Aorta (tissue), 5 donors: ENCODE data around the gene EDN2. TPM values are rescaled to one million over a fixed set of nuclear protein-coding genes. Genes with fewer than 3 reads are reported as not detected.

ENCODE experiments used
- ATAC-seq: fragments of 200-7000 bp; cut with Tn5 transposase; one replicate; pipeline ENCODE4 v1.9.1; 2022; ENCODE audit warnings: moderate library complexity; ENCODE audit not compliant: low FRiP score
- DNase-seq, 2 donors: peaks; one replicate each; pipeline ENCODE4 v3.0.0-alpha.2; 2020
- H3K27ac ChIP-seq, 2 donors: one replicate each; pipeline ENCODE4 v1.5.1; 2013; ENCODE audit warnings: low read length in 2 of 2, mild to moderate bottlenecking in 2 of 2, moderate library complexity in 2 of 2, control low read depth in 1 of 2, inconsistent platforms in 1 of 2, low read depth in 1 of 2
- H3K27me3 ChIP-seq, 2 donors: one replicate each; pipeline ENCODE4 v1.6.1; 2013; ENCODE audit warnings: control low read depth in 1 of 2, low read length in 1 of 2, mild to moderate bottlenecking in 1 of 2, moderate library complexity in 1 of 2; ENCODE audit not compliant: insufficient read depth in 2 of 2, control insufficient read depth in 1 of 2
- H3K36me3 ChIP-seq, 2 donors: one replicate each; pipeline ENCODE4 v1.6.1; 2013; ENCODE audit warnings: control low read depth in 1 of 2, low read length in 1 of 2, mild to moderate bottlenecking in 1 of 2; ENCODE audit not compliant: insufficient read depth in 2 of 2, control insufficient read depth in 1 of 2
- H3K4me1 ChIP-seq, 2 donors: one replicate each; pipeline ENCODE4 v1.6.1; 2013; ENCODE audit warnings: low read length in 2 of 2, control low read depth in 1 of 2, mild to moderate bottlenecking in 1 of 2, moderate library complexity in 1 of 2; ENCODE audit not compliant: insufficient read depth in 2 of 2, control insufficient read depth in 1 of 2
- H3K4me3 ChIP-seq, 2 donors: one replicate each; pipeline ENCODE4 v1.5.1; 2013; ENCODE audit warnings: low read length in 2 of 2, control low read depth in 1 of 2, mild to moderate bottlenecking in 1 of 2
- H3K9me3 ChIP-seq: one replicate; pipeline ENCODE4 v1.6.1; 2013; ENCODE audit warnings: mild to moderate bottlenecking, low read length; ENCODE audit not compliant: control insufficient read depth
- WGBS, 2 donors: extraction: QIAGEN DNeasy Blood & Tissue Kit; methylation state at CpG; one replicate each; pipeline ENCODE4 v1.1.7; 2013; 5-methylcytosine and 5-hydroxymethylcytosine counted together
- intact Hi-C, 2 donors: fragments of 100-400 bp; cut with DNase I; formaldehyde crosslinking; loops; one replicate each; pipeline versions ENCODE4 v1.14.2 to v1.15.0; 2022
- polyA plus RNA-seq, 2 donors: library from polyadenylated mRNA; stranded (reverse); fragments of 200-250 nt; gene quantifications; one replicate each; pipeline ENCODE4 v1.2.3, GENCODE V29; 2013
- total RNA-seq, 2 donors: library from RNA; stranded (reverse); fragmentation: NEBNext Ultra II Directional; extraction: Animal tissue kit (Norgen Biotek cat#: 25700); gene quantifications; one replicate each; pipeline ENCODE4 v1.2.1, GENCODE V29; 2021
- donor health status: healthy with polysubstance abuse.
- donor health status: Bipolar disorder and iron deficiency.
- donor health status: DM: no; HTN: no; CAD: no.
- donor health status: DM: no; HTN: no; CAD: no.
- donor health status: DM: yes; HTN: yes; CAD: no.

EDN2 gene
- total and polyA plus RNA-seq, 4 donors: 0.36 to 2.3 (median 1.5) TPM; not detected in 1

DNA sequence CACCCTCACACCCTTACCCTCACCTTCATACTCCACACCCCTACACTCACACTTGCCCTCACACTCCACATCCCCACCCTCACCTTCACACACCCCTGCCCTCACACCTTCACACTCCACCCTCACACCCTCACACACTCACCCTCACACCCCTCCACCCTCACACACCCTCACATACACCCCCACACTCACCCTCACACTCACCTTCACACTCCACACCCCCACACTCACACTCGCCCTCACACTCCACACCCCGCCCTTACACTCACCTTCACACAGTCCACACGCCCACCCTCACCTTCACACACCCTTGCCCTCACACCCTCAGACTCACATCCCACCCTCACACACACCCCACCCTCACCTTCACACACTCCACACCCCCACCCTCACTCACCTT is 43.6 kb upstream of the EDN2 start:
- DNase-seq: peak; percentile 18 to 53
- no peaks in the 10 kb centered on the region for H3K4me1 ChIP-seq
- no peak overlapping the region for H3K4me3 ChIP-seq
- H3K36me3 ChIP-seq: no peaks in the 10 kb centered on the region
- H3K27me3 ChIP-seq: no peaks in the 10 kb centered on the region
- intact Hi-C loops: no loop called here
- no peak for ATAC-seq
- no peak overlapping the region for H3K27ac ChIP-seq
- WGBS, 2 donors: 66 to 95% methylated on average over 3 of the region's 3 CpGs
- H3K9me3 ChIP-seq: no peaks in the 10 kb centered on the region

GRCh38 chr1:41526956-41527561 is 42.6 kb upstream of the EDN2 start:
- Histone ChIP-seq H3K4me1 (no peaks in the 10 kb centered on the region), H3K4me3 (no peak overlapping the region), H3K27ac (no peak overlapping the region), H3K27me3 (no peaks in the 10 kb centered on the region), H3K36me3 (no peaks in the 10 kb centered on the region), H3K9me3 (no peaks in the 10 kb centered on the region)
- intact Hi-C loops: no loop called here
- DNase-seq (peak; percentile 22 to 25), ATAC-seq (no peak)
- 94 to 95% methylated on average over 4 of the region's 4 CpGs for WGBS, 2 donors

GRCh38 chr1:41525891-41526587 is 41.6 kb upstream of the EDN2 start:
- no peaks in the 10 kb centered on the region for H3K4me1 ChIP-seq
- H3K36me3 ChIP-seq: no peaks in the 10 kb centered on the region
- ATAC-seq (no peak), DNase-seq (peak; percentile 17 to 70)
- WGBS, 2 donors: 90 to 92% methylated on average over 12 to 18 of the region's 18 CpGs
- H3K27me3 ChIP-seq: no peaks in the 10 kb centered on the region
- no peaks in the 10 kb centered on the region for H3K9me3 ChIP-seq
- H3K4me3 ChIP-seq: no peak overlapping the region
- intact Hi-C loops: no loop called here
- no peak overlapping the region for H3K27ac ChIP-seq

DNA sequence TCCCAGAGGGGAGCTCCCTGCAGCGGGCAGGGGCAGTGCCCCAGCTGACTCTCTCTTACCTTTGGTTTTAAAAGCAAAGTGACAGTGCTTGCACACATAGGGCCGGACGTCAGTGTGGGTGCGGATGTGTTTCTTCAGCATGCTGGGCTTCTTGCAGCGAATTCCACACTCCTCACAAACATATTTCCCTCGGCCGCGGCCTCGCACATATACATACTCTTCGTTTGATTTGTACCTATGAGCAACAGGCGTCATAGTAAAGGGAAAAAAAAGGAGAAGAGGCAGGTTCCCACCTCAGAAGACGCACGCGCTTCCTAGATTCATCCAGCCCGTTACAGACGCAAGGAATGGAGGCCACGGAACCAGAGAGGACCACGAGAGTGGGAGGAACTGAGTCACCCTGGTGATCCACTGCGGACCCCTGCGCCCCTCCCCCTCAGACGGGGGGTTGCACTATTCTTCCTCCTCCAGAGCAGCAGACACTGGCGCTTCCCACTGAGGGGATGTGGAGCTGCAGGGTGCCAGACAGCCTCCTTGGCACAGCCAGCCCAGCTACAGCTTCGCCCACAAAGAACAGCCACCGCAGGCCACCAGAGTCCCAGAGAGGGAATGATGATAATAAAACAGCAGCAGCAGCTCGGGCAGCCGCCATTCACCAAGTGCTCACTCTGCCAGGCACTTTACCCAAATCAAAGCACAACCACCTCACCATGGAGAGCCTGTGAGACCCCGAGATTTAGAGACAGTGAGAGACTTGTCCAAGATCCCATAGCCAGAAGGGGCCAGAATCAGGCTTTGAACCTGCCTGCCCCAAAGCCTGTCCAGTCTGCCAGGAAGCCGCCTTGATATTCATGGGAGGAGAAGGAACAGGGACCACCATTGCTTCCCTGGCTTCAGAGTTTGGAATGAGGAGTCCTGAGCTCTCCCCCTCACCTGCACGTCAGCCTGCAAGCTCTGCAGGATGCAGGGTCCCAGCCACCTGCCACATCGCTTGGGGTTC is 40.5 kb upstream of the EDN2 start:
- DNase-seq (no peak), ATAC-seq (no peak)
- Histone ChIP-seq H3K4me1 (no peaks in the 10 kb centered on the region), H3K4me3 (no peak overlapping the region), H3K27ac (no peak overlapping the region), H3K36me3 (no peaks in the 10 kb centered on the region), H3K27me3 (no peaks in the 10 kb centered on the region), H3K9me3 (no peaks in the 10 kb centered on the region)
- intact Hi-C loops: no loop called here
- WGBS, 2 donors: 94% methylated on average over 30 of the region's 30 CpGs

- no peak overlapping the region for H3K27ac ChIP-seq
- ATAC-seq (no peak), DNase-seq (no peak)
- H3K9me3 ChIP-seq: no peaks in the 10 kb centered on the region
- intact Hi-C loops: no loop called here
- H3K4me3 ChIP-seq: no peak overlapping the region
- no peaks in the 10 kb centered on the region for H3K4me1 ChIP-seq
- H3K36me3 ChIP-seq: no peaks in the 10 kb centered on the region
- H3K27me3 ChIP-seq: no peaks in the 10 kb centered on the region
- 85 to 92% methylated on average over 9 of the region's 9 CpGs for WGBS, 2 donors
These were observed 39.6 kb upstream of the EDN2 start for GRCh38 chr1:41523949-41524675.

DNA sequence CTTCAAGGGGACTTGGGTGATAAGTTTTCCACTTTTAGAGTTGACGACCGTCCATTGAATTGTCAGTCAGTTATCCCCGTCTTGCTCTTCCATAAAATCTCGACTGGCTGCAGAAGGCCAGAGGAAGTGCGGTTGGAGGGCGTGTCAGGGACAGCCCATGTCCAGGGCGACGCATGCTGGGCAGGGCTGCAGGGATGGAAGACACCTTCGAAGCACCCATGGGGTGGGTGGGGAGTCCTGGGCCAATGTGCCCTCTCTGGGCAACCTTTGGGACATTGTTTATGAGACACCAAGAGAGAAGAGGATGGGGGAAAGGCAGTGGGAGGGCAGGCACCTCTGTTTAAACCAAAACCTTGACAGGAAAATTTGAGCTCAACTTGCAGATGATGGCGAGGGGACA is 38.6 kb upstream of the EDN2 start:
- no peak for DNase-seq
- no peak overlapping the region for H3K4me3 ChIP-seq
- H3K36me3 ChIP-seq: no peaks in the 10 kb centered on the region
- no peaks in the 10 kb centered on the region for H3K27me3 ChIP-seq
- intact Hi-C loops: no loop called here
- 87 to 88% methylated on average over 10 of the region's 10 CpGs for WGBS, 2 donors
- H3K27ac ChIP-seq: no peak overlapping the region
- H3K4me1 ChIP-seq: no peaks in the 10 kb centered on the region
- no peak for ATAC-seq
- H3K9me3 ChIP-seq: no peaks in the 10 kb centered on the region

DNA sequence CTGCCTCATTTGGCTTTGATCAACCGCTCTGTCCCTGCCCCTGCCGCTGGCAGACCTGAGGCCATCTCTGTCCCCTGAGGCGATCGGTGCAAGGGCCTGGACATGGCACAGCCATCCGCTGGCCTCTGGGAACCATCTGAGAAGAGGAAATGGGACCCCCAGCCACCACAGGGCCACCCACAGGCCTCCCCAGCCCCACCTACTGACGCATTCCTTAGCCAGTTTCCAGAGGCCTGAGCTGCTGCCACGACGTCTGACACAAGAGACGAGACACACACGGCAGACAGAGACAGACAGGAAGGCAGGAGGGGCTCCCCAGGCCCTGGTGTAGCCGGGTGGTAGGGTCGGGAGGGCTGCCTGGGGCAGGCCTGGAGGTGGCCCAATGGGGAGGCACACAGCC is 37.3 kb upstream of the EDN2 start:
- no peak for ATAC-seq
- Histone ChIP-seq H3K36me3 (no peaks in the 10 kb centered on the region), H3K27ac (no peak overlapping the region), H3K9me3 (no peaks in the 10 kb centered on the region), H3K4me3 (no peak overlapping the region), H3K27me3 (no peaks in the 10 kb centered on the region), H3K4me1 (no peaks in the 10 kb centered on the region)
- 76 to 81% methylated on average over 12 of the region's 12 CpGs for whole genome bisulfite sequencing, 2 donors
- intact Hi-C loops: no loop called here
- DNase-seq: no peak

DNA sequence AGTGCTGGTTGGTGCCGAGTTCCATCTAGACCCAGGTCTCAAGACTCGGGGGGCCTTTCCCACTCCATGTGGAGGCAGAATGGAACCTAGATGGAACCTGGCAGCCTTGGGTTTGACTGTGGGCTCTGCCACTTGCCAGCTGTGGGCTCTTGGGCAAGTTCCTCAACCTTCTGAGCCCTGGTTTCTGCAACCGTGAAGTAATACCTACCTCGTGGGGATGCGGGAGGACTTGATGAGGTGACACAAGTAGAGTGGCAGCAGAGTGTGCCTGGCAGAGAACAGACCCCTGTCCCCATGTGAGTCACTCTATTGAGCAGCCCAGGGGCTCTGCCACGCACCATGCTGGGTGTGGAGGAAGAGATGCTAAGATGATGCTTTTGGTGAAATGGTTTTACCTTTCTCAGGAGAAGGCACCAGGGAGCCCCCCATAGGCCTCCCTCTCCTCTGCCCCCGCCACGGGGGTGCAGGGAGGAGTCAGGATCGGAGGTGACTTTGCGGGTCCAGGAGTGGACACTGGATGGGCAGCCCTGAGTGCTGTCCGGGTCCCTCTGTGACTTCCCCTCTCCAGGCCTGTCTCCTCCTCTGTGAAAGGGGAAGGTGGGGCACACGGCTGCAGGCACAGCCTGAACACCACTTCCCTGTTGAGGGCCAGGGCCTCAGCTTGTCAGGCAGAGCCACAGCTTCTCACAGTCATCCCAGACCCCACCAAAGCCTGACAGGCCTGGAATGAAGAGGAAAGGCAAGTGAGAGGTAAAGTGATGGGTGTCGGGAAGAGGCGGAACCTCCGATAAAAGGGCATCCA is 36.7 kb upstream of the EDN2 start:
- H3K4me1 ChIP-seq: no peaks in the 10 kb centered on the region
- H3K9me3 ChIP-seq: no peaks in the 10 kb centered on the region
- WGBS, 2 donors: 88 to 89% methylated on average over 14 to 15 of the region's 15 CpGs
- no peaks in the 10 kb centered on the region for H3K27me3 ChIP-seq
- DNase-seq (no peak), ATAC-seq (no peak)
- intact Hi-C loops: no loop called here
- no peaks in the 10 kb centered on the region for H3K36me3 ChIP-seq
- no peak overlapping the region for H3K27ac ChIP-seq
- H3K4me3 ChIP-seq: no peak overlapping the region
